ENCODE measurements around the gene ERC2.

DNA sequence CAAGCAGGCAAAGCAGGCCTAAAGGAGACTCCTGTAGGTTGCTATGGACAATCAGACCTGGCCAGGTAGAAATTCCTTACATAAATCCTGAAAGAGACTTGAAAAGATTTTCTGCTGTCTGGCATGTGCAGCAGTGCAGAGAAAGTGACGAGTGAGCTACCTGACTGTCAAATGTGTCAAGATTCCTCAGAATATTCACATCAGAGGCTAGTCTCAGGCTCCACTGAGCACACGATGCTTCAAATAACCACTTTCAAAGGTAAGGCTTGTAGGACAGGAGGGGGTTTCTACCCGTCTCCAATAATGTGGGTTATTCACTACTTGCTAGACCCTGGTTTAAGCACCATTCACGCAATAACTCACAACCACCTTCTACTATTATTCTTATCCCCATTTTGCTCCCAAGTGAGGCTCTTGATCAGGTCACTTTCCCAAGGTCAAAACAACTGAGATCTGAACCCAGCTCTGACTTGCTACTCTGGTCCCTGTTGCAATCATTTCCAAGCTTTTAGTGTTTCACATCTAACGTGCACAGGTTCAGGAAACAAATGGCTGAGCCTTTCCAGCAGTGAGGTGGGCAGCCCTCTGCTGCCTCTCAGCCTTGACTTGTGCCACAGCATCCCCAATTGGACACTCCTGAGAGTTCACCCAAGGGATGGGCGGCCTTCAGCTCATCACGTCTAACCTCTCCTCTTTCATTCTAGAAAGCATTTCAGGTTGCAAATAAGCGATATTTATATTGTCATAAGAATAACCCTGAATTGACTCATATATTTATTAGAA lies 651.3 kb downstream of the ERC2 start:
- TF ChIP-seq CTCF (IDR thresholded peaks at IDR 0.05; ENCODE audit: insufficient read depth, low read length, poor library complexity, severe bottlenecking) (no peak), EZH2phosphoT487 (conservative IDR thresholded peaks at IDR 0.05; ENCODE audit: low read length) (no peak)

Data from SU-DHL-6 (cell line).